Neural cell (in vitro differentiated cells): ENCODE measurements around the gene SAE1. TPM values are rescaled to one million over a fixed set of nuclear protein-coding genes. Genes with fewer than 3 reads are reported as not detected.

ENCODE experiments used
- H2AFZ ChIP-seq: fragments of 200-600, 300-800 bp; sonication (generic), shearing (Covaris generic); 2 replicates; pipeline ENCODE4 v1.6.0; 2014; ENCODE audit warnings: low read depth, mild to moderate bottlenecking, antibody characterized with exemption, low read length, moderate library complexity
- H3F3A ChIP-seq: fragments of 200-600 bp; shearing (Covaris generic); 2 replicates; pipeline ENCODE4 v1.6.1; 2016; ENCODE audit warnings: mild to moderate bottlenecking, moderate library complexity, mixed read lengths, antibody characterized with exemption, low read length; ENCODE audit not compliant: insufficient read depth, poor library complexity, severe bottlenecking
- H3K27ac ChIP-seq: fragments of 200-600, 300-800 bp; sonication (generic), shearing (Covaris generic); 2 replicates; pipeline ENCODE4 v1.5.1; 2014; ENCODE audit warnings: mild to moderate bottlenecking, low read length, moderate library complexity
- H3K27me3 ChIP-seq: fragments of 300-800, 200-600 bp; sonication (generic), shearing (Covaris generic); 2 replicates; pipeline ENCODE4 v1.6.0; 2014; ENCODE audit warnings: mild to moderate bottlenecking, low read depth, low read length, moderate library complexity; ENCODE audit not compliant: insufficient read depth
- H3K36me3 ChIP-seq: fragments of 300-800, 200-600 bp; sonication (generic), shearing (Covaris generic); 2 replicates; pipeline ENCODE4 v1.5.1; 2014; ENCODE audit warnings: mild to moderate bottlenecking, antibody characterized with exemption, low read length, moderate library complexity; ENCODE audit not compliant: insufficient read depth
- H3K4me2 ChIP-seq: fragments of 300-800, 200-600 bp; sonication (generic), shearing (Covaris generic); 2 replicates; pipeline ENCODE4 v1.6.0; 2014; ENCODE audit warnings: mild to moderate bottlenecking, low read length
- H3K4me3 ChIP-seq: fragments of 300-800, 200-600 bp; sonication (generic), shearing (Covaris generic); 2 replicates; pipeline ENCODE4 v1.5.1; 2014; ENCODE audit warnings: mild to moderate bottlenecking, low read length, moderate library complexity
- H3K79me2 ChIP-seq: fragments of 200-600 bp; shearing (Covaris generic); replicated peaks from 2 replicates; pipeline ENCODE4 v1.6.0; 2014; ENCODE audit warnings: mild to moderate bottlenecking, low read length, moderate library complexity; ENCODE audit not compliant: insufficient read depth
- H3K9ac ChIP-seq: fragments of 300-800, 200-600 bp; sonication (generic), shearing (Covaris generic); 2 replicates; pipeline ENCODE4 v1.6.1; 2016; ENCODE audit warnings: mild to moderate bottlenecking, low read length, mixed read lengths
- H3K9me2 ChIP-seq: fragments of 200-600 bp; shearing (Covaris generic); 2 replicates; pipeline ENCODE4 v1.6.1; 2016; ENCODE audit warnings: mild to moderate bottlenecking, low read length, mixed read lengths; ENCODE audit not compliant: insufficient read depth
- H3K9me3 ChIP-seq: fragments of 200-600, 300-800 bp; sonication (generic), shearing (Covaris generic); 2 replicates; pipeline ENCODE4 v1.6.1; 2016; ENCODE audit warnings: mild to moderate bottlenecking, mixed run types, low read length, moderate library complexity, mixed read lengths
- H4K20me1 ChIP-seq: fragments of 200-600 bp; shearing (Covaris generic); 2 replicates; pipeline ENCODE4 v1.6.1; 2016; ENCODE audit warnings: mild to moderate bottlenecking, mixed run types; ENCODE audit not compliant: insufficient read depth
- EP300 ChIP-seq: fragments of 450-650 bp; conservative IDR thresholded peaks from 2 replicates; pipeline ENCODE4 v1.6.1; 2014; ENCODE audit warnings: antibody characterized with exemption, mild to moderate bottlenecking, moderate library complexity; ENCODE audit not compliant: poor library complexity, severe bottlenecking
- EZH2 ChIP-seq: fragments of 200-600, 300-800 bp; shearing (Covaris generic), sonication (generic); IDR thresholded peaks from 2 replicates; pipeline ENCODE4 v1.6.1; 2014; ENCODE audit warnings: antibody characterized with exemption, low read length, borderline replicate concordance, mild to moderate bottlenecking; ENCODE audit not compliant: insufficient read depth, poor library complexity, severe bottlenecking
- MXI1 ChIP-seq: fragments of 450-650 bp; conservative IDR thresholded peaks from 2 replicates; pipeline ENCODE4 v1.6.1; 2014; ENCODE audit warnings: antibody characterized with exemption, mild to moderate bottlenecking; ENCODE audit not compliant: poor library complexity, severe bottlenecking
- POLR2AphosphoS5 ChIP-seq: IDR thresholded peaks from 2 replicates; pipeline ENCODE4 v1.6.1; 2012
- RAD21 ChIP-seq: fragments of 450-650 bp; conservative IDR thresholded peaks from 2 replicates; pipeline ENCODE4 v1.6.1; 2014; ENCODE audit warnings: antibody characterized with exemption, mild to moderate bottlenecking, moderate library complexity
- SMC3 ChIP-seq: fragments of 450-650 bp; conservative IDR thresholded peaks from 2 replicates; pipeline ENCODE4 v1.6.1; 2014; ENCODE audit warnings: antibody characterized with exemption, mild to moderate bottlenecking, moderate library complexity; ENCODE audit not compliant: poor library complexity
- TAF1 ChIP-seq: IDR thresholded peaks from 2 replicates; pipeline ENCODE4 v1.6.1; 2012; ENCODE audit warnings: low read depth
- polyA plus RNA-seq: library from polyadenylated mRNA; depleted of rRNA; stranded (reverse); fragments of >200 nt; gene quantifications from 2 replicates; pipeline ENCODE4 v1.2.3, GENCODE V29; 2014
- TF ChIP-seq, protein P1 (sequence below): fragments of 450-650 bp; IDR thresholded peaks from 2 replicates; pipeline ENCODE4 v1.5.1; 2014; ENCODE audit warnings: antibody characterized with exemption, mild to moderate bottlenecking, moderate library complexity; ENCODE audit not compliant: poor library complexity, severe bottlenecking
- TF ChIP-seq, protein P2 (sequence below): IDR thresholded peaks from 2 replicates; pipeline ENCODE4 v1.6.1; 2012; ENCODE audit warnings: borderline replicate concordance

The SAE1 gene
- polyA plus RNA-seq, 1 donor from 2014 or later = 178 TPM

DNA sequence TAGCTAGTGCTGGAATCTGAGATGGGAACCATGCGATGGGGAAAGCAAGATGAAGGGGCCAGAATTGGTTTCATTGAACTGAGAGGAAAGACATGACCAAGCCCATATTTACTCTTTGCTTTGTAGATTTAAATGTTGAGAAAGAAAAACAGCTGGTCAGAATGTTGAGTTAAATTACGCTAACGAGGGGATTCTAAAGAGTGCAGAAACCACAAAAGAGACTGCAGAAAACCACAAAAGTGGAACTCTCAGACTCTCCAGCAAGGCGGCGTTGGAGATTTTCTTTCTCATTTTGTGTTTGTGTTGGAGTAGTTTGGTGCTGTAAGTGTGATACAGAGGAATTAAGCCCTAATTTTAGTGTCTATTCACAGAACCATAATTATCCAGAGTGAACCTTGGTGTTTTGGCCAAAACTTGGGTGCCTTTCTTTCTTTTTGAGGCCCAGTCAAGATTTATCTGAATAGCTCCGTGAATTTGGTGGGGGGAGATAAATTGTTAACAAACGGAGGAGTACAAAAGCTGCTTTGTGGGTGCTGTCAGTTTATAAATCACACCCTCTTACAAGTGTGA, 26.3 kb downstream of the SAE1 start:
- Histone ChIP-seq H3K27ac (no peak overlapping the region), H2AFZ (no peak overlapping the region), H3K4me3 (no peak overlapping the region), H3K4me2 (no peak overlapping the region), H3K36me3 (peaks cover 5% of the 10 kb centered on the region), H3K79me2 (no peaks in the 10 kb centered on the region), H3F3A (no peaks in the 10 kb centered on the region), H3K9ac (no peak overlapping the region), H3K9me2 (no peaks in the 10 kb centered on the region), H4K20me1 (no peaks in the 10 kb centered on the region), H3K9me3 (no peaks in the 10 kb centered on the region), H3K27me3 (no peaks in the 10 kb centered on the region)
- no peak for TF ChIP-seq EP300
- TF ChIP-seq MXI1 = no peak
- no peak for TF ChIP-seq RAD21
- no peak for TF ChIP-seq EZH2
- TF ChIP-seq, protein P1, sequence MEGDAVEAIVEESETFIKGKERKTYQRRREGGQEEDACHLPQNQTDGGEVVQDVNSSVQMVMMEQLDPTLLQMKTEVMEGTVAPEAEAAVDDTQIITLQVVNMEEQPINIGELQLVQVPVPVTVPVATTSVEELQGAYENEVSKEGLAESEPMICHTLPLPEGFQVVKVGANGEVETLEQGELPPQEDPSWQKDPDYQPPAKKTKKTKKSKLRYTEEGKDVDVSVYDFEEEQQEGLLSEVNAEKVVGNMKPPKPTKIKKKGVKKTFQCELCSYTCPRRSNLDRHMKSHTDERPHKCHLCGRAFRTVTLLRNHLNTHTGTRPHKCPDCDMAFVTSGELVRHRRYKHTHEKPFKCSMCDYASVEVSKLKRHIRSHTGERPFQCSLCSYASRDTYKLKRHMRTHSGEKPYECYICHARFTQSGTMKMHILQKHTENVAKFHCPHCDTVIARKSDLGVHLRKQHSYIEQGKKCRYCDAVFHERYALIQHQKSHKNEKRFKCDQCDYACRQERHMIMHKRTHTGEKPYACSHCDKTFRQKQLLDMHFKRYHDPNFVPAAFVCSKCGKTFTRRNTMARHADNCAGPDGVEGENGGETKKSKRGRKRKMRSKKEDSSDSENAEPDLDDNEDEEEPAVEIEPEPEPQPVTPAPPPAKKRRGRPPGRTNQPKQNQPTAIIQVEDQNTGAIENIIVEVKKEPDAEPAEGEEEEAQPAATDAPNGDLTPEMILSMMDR = no peak
- no peak for TF ChIP-seq TAF1
- no peak for TF ChIP-seq POLR2AphosphoS5
- TF ChIP-seq, protein P2, sequence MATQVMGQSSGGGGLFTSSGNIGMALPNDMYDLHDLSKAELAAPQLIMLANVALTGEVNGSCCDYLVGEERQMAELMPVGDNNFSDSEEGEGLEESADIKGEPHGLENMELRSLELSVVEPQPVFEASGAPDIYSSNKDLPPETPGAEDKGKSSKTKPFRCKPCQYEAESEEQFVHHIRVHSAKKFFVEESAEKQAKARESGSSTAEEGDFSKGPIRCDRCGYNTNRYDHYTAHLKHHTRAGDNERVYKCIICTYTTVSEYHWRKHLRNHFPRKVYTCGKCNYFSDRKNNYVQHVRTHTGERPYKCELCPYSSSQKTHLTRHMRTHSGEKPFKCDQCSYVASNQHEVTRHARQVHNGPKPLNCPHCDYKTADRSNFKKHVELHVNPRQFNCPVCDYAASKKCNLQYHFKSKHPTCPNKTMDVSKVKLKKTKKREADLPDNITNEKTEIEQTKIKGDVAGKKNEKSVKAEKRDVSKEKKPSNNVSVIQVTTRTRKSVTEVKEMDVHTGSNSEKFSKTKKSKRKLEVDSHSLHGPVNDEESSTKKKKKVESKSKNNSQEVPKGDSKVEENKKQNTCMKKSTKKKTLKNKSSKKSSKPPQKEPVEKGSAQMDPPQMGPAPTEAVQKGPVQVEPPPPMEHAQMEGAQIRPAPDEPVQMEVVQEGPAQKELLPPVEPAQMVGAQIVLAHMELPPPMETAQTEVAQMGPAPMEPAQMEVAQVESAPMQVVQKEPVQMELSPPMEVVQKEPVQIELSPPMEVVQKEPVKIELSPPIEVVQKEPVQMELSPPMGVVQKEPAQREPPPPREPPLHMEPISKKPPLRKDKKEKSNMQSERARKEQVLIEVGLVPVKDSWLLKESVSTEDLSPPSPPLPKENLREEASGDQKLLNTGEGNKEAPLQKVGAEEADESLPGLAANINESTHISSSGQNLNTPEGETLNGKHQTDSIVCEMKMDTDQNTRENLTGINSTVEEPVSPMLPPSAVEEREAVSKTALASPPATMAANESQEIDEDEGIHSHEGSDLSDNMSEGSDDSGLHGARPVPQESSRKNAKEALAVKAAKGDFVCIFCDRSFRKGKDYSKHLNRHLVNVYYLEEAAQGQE = no peak
- no peak for TF ChIP-seq SMC3

DNA sequence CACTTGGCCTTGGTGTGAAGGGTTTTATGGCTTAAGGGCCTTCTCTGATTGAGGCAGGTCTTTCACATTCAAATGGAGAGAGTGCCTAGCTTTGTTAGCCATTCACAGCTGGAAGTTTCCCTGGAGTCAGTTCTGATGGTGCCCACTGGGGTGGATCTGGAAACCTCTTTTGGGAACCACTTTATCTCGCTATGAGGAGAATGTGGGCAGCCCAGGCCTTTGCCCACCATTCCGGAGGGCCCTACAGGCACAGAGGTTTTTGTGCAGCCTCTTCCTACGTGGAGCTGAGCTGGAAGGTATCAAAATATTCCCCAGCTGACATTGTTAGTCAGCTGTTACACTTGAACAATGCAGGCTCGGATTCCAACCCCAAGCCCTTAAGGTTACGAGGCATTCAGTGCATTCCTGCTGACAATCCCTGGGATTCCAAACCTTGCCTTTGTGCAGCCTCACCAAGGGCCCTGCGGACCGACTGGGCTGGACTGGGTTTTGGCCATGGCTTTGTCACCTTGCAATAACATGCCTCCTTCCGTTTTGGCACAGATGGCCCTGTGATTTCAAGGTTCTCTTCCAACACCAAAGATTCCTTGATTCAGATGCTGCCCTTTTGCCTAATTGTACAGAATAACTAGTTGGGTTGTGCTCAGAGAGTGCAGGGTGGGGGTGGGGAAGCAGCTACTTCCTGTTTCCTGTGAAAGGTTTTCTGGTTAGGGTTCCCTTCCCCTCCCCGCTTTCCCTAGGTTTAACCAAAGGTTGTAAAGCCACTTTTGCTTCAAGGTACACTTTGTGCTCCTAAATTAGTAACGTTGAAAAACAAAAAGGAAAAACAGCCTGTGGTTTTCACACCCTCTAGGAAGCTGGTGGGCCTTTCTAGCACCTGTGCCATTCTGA, 27.0 kb downstream of the SAE1 start:
- Histone ChIP-seq H2AFZ (no peak overlapping the region), H3K79me2 (no peaks in the 10 kb centered on the region), H3K27me3 (no peaks in the 10 kb centered on the region), H3K9me2 (no peaks in the 10 kb centered on the region), H3K27ac (no peak overlapping the region), H3K4me3 (no peak overlapping the region), H3F3A (no peaks in the 10 kb centered on the region), H3K9ac (no peak overlapping the region), H3K9me3 (no peaks in the 10 kb centered on the region), H3K4me2 (no peak overlapping the region), H3K36me3 (peaks cover 5% of the 10 kb centered on the region), H4K20me1 (no peaks in the 10 kb centered on the region)
- no peak for TF ChIP-seq TAF1
- TF ChIP-seq RAD21 = no peak
- TF ChIP-seq, protein P1 = no peak
- TF ChIP-seq POLR2AphosphoS5 = no peak
- no peak for TF ChIP-seq EZH2
- TF ChIP-seq EP300 = no peak
- TF ChIP-seq, protein P2 = no peak
- TF ChIP-seq MXI1 = no peak
- TF ChIP-seq SMC3 = no peak
